GM18505 (cell line): Measurements from ENCODE around the gene KANSL1.
"Not testable (repeated sequence)": the region's sequence is repeated elsewhere in the genome, so short reads cannot be mapped to it uniquely, and the experiment has no call there.

Experiments
- ATAC-seq: cut with Tn5 transposase; IDR thresholded peaks from one replicate; pipeline ENCODE4 v1.9.1; 2021; ENCODE audit not compliant: unreplicated experiment
- POLR2A ChIP-seq: IDR thresholded peaks from 4 replicates; pipeline ENCODE4 v1.6.1; 2011; ENCODE audit warnings: borderline replicate concordance; ENCODE audit not compliant: insufficient read depth, insufficient read length; ENCODE audit errors: extremely low read depth

Gene KANSL1

DNA sequence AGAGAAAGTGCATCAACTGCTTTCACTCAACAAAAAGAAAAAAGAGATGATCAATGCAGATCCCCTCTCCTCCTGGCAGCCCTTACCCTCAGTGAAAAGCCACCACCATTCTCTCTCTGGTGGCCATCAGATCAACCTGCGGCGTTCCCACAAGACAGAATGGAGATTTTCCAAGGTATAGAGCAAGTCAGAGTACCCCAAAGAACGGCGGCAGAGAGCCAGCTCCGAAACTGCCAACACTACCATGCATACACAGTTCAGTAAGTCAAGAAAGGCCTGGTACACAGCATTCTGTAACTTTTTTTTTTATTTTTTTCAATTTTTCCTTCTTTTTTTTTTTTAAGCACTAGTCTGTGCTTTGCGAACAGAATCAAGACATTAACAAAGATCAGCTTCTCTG, 163.6 kb downstream of the KANSL1 start:
- no peak for TF ChIP-seq POLR2A
- ATAC-seq, result no peak

DNA sequence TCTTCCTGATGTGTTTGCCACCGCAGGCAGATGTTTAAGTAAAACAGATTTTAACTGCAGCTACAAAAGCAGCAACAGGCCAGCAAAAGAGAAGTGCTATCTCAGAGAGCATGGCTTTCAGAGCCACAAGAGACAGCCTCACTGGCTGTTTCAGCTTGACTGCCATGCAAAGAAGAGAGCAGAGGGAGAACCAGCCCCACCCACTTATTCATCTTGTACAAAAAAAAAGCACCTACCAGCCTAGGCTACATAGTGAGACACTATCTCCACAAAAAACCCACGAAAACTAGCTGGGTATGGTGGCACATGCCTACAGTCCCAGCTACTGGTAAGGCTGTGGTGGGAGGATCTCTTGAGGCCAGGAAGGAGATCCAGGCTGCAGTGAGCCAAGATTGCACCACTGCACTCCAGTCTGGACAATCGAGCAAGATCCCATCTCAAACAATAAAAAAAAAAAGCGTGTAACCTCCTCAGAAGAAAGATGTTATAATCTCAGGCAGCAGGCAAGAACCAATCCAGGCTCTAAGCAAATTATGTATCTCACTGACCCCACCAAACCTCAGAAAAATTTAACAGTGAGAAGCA, 164.2 kb downstream of the KANSL1 start:
- TF ChIP-seq POLR2A, result no peak
- no peak for ATAC-seq

DNA sequence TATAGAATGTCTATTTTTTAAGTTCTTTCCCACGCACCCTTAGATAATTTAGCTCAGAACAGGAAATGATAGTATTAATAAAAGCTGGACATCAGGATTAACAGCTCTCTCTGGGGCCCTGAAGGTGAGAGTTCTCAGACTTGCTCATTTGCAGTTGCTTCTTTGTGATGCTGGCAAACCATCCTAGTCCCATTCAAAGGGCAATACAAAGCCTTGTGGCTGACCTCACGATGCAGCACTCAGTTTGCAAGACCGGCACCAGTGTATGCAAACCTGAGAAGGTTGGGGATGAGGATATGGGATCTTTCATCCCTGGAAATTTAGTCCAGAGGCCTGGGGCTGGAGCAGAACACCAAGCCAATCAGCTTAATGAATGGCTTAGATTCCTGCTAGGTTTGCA, 164.9 kb downstream of the KANSL1 start:
- TF ChIP-seq POLR2A, result no peak
- no peak for ATAC-seq

DNA sequence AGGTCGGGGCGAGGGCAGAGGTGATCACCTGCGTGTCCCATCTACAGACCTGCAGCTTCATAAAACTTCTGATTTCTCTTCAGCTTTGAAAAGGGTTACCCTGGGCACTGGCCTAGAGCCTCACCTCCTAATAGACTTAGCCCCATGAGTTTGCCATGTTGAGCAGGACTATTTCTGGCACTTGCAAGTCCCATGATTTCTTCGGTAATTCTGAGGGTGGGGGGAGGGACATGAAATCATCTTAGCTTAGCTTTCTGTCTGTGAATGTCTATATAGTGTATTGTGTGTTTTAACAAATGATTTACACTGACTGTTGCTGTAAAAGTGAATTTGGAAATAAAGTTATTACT, 165.3 kb downstream of the KANSL1 start:
- TF ChIP-seq POLR2A, result no peak
- ATAC-seq, result no peak

DNA sequence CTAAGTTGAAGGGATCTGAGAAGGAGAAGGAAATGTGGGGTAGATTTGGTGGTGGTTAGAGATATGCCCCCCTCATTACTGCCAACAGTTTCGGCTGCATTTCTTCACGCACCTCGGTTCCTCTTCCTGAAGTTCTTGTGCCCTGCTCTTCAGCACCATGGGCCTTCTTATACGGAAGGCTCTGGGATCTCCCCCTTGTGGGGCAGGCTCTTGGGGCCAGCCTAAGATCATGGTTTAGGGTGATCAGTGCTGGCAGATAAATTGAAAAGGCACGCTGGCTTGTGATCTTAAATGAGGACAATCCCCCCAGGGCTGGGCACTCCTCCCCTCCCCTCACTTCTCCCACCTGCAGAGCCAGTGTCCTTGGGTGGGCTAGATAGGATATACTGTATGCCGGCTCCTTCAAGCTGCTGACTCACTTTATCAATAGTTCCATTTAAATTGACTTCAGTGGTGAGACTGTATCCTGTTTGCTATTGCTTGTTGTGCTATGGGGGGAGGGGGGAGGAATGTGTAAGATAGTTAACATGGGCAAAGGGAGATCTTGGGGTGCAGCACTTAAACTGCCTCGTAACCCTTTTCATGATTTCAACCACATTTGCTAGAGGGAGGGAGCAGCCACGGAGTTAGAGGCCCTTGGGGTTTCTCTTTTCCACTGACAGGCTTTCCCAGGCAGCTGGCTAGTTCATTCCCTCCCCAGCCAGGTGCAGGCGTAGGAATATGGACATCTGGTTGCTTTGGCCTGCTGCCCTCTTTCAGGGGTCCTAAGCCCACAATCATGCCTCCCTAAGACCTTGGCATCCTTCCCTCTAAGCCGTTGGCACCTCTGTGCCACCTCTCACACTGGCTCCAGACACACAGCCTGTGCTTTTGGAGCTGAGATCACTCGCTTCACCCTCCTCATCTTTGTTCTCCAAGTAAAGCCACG, 165.9 kb downstream of the KANSL1 start:
- no peak for ATAC-seq

DNA sequence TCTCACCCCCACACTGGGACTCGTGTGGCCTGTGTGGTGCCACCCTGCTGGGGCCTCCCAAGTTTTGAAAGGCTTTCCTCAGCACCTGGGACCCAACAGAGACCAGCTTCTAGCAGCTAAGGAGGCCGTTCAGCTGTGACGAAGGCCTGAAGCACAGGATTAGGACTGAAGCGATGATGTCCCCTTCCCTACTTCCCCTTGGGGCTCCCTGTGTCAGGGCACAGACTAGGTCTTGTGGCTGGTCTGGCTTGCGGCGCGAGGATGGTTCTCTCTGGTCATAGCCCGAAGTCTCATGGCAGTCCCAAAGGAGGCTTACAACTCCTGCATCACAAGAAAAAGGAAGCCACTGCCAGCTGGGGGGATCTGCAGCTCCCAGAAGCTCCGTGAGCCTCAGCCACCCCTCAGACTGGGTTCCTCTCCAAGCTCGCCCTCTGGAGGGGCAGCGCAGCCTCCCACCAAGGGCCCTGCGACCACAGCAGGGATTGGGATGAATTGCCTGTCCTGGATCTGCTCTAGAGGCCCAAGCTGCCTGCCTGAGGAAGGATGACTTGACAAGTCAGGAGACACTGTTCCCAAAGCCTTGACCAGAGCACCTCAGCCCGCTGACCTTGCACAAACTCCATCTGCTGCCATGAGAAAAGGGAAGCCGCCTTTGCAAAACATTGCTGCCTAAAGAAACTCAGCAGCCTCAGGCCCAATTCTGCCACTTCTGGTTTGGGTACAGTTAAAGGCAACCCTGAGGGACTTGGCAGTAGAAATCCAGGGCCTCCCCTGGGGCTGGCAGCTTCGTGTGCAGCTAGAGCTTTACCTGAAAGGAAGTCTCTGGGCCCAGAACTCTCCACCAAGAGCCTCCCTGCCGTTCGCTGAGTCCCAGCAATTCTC, 166.8 kb downstream of the KANSL1 start:
- no peak for ATAC-seq

More for the DNA sequence above, 165.9 kb downstream of the KANSL1 start:
- no peak for TF ChIP-seq POLR2A

DNA sequence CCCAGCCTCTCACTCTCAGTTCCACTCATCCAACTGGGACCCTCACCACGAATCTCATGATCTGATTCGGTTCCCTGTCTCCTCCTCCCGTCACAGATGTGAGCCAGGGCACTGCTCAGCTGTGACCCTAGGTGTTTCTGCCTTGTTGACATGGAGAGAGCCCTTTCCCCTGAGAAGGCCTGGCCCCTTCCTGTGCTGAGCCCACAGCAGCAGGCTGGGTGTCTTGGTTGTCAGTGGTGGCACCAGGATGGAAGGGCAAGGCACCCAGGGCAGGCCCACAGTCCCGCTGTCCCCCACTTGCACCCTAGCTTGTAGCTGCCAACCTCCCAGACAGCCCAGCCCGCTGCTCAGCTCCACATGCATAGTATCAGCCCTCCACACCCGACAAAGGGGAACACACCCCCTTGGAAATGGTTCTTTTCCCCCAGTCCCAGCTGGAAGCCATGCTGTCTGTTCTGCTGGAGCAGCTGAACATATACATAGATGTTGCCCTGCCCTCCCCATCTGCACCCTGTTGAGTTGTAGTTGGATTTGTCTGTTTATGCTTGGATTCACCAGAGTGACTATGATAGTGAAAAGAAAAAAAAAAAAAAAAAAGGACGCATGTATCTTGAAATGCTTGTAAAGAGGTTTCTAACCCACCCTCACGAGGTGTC, 167.6 kb downstream of the KANSL1 start:
- ATAC-seq, result no peak
- TF ChIP-seq POLR2A, result no peak

More for the DNA sequence above, 166.8 kb downstream of the KANSL1 start:
- no peak for TF ChIP-seq POLR2A

DNA sequence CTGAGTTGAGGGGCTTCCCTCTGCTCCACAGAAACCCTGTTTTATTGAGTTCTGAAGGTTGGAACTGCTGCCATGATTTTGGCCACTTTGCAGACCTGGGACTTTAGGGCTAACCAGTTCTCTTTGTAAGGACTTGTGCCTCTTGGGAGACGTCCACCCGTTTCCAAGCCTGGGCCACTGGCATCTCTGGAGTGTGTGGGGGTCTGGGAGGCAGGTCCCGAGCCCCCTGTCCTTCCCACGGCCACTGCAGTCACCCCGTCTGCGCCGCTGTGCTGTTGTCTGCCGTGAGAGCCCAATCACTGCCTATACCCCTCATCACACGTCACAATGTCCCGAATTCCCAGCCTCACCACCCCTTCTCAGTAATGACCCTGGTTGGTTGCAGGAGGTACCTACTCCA, 168.2 kb downstream of the KANSL1 start:
- no peak for TF ChIP-seq POLR2A
- no peak for ATAC-seq

DNA sequence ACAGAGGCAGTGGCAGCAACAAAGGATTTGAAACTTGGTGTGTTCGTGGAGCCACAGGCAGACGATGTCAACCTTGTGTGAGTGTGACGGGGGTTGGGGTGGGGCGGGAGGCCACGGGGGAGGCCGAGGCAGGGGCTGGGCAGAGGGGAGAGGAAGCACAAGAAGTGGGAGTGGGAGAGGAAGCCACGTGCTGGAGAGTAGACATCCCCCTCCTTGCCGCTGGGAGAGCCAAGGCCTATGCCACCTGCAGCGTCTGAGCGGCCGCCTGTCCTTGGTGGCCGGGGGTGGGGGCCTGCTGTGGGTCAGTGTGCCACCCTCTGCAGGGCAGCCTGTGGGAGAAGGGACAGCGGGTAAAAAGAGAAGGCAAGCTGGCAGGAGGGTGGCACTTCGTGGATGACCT, 168.6 kb downstream of the KANSL1 start:
- no peak for TF ChIP-seq POLR2A
- ATAC-seq, result no peak

DNA sequence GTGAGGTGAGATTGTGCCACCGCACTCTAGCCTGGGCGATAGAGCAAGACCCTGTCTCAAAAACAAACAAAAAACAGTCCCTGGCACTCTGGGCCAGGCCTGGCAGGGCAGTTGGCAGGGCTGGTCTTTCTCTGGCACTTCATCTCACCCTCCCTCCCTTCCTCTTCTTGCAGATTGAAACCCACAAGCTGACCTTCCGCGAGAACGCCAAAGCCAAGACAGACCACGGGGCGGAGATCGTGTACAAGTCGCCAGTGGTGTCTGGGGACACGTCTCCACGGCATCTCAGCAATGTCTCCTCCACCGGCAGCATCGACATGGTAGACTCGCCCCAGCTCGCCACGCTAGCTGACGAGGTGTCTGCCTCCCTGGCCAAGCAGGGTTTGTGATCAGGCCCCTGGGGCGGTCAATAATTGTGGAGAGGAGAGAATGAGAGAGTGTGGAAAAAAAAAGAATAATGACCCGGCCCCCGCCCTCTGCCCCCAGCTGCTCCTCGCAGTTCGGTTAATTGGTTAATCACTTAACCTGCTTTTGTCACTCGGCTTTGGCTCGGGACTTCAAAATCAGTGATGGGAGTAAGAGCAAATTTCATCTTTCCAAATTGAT, 169.3 kb downstream of the KANSL1 start:
- no peak for TF ChIP-seq POLR2A
- no peak for ATAC-seq

DNA sequence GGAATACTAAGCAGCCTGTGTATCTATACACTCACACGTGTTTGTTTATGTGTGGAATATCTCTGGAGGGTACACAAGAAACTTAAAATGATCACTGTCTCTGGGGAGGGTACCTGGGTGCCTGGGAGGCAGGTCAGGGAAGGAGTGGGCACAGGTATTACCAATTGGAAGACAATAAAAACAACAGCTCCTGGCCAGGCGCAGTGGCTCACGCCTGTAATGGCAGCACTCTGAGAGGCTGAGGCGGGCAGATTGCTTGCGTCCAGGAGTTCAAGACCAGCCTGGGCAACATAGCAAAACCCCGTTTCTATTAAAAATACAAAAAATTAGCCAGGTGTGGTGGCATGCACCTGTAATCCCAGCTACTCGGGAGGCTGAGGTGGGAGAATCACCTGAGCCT, 169.9 kb downstream of the KANSL1 start:
- not testable (repeated sequence) for ATAC-seq

DNA sequence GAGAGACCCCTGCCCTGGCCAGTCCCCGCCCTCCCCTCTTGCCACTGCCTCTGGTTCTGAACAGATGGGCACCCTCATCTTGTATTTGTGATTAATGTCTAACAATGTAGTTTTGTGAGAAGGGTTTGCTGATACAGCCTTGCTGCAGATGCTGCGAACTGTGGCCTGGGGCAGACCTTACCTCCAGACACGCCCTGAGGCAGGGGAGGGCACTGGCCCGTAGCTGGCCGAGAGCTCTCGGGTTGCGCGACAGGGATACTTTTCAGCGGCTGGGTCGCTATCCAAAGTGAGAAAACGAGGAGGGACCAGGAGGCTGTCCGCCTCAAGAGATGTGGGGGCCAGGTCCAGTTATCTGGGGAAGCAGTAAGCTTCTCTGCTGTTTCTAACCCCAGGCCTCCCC, 172.2 kb downstream of the KANSL1 start:
- TF ChIP-seq POLR2A, result no peak
- ATAC-seq, result no peak
